ENCODE data around the gene SLC27A5.

SLC27A5 gene

GRCh38 chr19:58516246-58516836 lies 4.5 kb upstream of the SLC27A5 start:
- CTCF ChIA-PET, result interaction anchor here (0.7 kb wide), 1 partner anchor 289 kb away, joined by 3 read pairs; no protein-coding TSS in a partner anchor
- no peak for DNase-seq (ENCODE audit: low spot score)
- peak overlapping the region; percentile 77 for H3K27ac ChIP-seq
- no peak for TF ChIP-seq CTCF (conservative IDR thresholded peaks at IDR 0.05; ENCODE audit: low read depth)
- POLR2A ChIA-PET (ENCODE audit: low non-redundant PET), result no interaction called here

DNA sequence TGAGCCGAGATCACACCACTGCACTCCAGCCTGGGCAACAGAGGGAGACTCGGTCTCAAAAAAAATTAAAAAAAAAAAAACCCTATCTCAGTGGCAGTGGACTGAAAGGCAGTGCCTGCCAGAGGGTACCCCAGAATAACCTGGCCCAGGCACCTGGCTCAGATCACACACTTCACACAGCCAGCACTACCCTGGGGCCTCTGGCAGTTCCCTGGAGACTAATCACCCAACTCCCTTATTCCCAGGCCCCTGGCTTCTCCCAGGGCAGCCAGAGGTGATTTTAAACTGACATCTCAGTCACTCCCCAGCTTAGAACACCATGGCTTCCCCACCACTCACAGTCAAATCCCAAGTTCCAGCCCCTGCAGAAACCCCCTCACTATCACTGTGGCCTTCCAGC lies 3.5 kb upstream of the SLC27A5 start:
- ChIA-PET POLR2A (ENCODE audit: low non-redundant PET) (interaction anchor here (0.5 kb wide), 1 partner anchor 26 kb away, joined by 4 read pairs; no protein-coding TSS in a partner anchor), CTCF (no interaction called here)
- TF ChIP-seq CTCF (conservative IDR thresholded peaks at IDR 0.05; ENCODE audit: low read depth), result no peak
- peak overlapping the region; percentile 77 for H3K27ac ChIP-seq
- DNase-seq (ENCODE audit: low spot score), result no peak

- TF ChIP-seq CTCF (conservative IDR thresholded peaks at IDR 0.05; ENCODE audit: low read depth), result no peak
- ChIA-PET CTCF (interaction anchor here (0.6 to 0.7 kb wide), 5 partner anchors 14 to 293 kb away, joined by 3 to 4 read pairs (median 3); partner anchors contain the start of gene TRIM28), POLR2A (ENCODE audit: low non-redundant PET) (interaction anchor here (0.9 to 1.7 kb wide), 2 partner anchors 14 to 40 kb away, joined by 3 to 5 read pairs; partner anchors contain the start of gene CHMP2A)
- DNase-seq (ENCODE audit: low spot score), result no peak
- H3K27ac ChIP-seq, result peak overlapping the region; percentile 77
Observed at GRCh38 chr19:58514564-58515022, 2.8 kb upstream of the SLC27A5 start.

DNA sequence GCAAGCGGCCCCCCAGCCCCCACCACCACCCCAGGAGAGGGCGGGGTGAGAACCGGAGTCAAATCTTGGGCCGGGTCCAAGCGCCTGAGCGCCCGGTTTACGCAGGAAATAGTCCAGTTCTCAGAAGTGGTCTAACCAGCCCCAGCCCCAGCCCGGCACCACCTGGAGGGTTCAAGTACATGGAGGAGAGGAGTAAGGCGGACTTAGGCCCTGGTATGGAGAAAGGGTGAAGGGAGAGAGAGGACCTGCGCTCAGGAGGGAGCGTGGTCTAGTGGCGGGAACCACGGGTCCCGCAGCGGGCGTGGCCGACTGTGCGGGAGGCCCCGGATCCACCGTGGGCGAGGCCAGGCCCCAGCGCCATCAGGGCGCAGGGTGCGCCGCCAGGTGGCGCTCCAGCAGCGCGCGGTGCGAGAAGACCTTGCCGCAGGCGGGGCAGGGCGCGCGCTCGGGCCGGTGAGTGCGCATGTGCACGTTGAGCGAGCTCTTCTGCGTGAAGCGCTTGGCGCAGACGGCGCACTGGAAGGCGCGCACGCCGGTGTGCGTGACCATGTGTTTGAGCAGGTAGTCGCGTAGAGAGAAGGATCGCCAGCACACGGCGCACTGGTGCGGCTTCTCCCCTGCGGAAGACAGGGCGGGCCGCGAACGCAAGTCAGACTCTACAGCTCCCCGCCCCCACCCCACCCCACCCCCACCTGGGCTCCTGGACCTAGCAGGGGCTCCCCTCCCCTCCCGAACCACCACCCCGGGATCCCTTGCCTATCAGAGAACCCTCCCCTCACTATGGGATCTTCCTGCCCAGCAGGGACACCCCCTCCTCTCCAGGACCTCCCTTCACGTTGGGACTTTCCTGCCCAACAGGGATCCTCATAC lies 2.1 kb upstream of the SLC27A5 start:
- H3K27ac ChIP-seq, result peak overlapping the region; percentile 77
- CTCF ChIA-PET, result interaction anchor here (0.6 to 0.7 kb wide), 6 partner anchors 14 to 292 kb away, joined by 3 to 4 read pairs (median 3); partner anchors contain the start of gene TRIM28
- peak; percentile 76 for DNase-seq (ENCODE audit: low spot score)
- POLR2A ChIA-PET (ENCODE audit: low non-redundant PET), result interaction anchor here (0.6 to 1.7 kb wide), 3 partner anchors 14 to 41 kb away, joined by 3 to 5 read pairs (median 3); partner anchors contain the start of gene CHMP2A
- TF ChIP-seq CTCF (conservative IDR thresholded peaks at IDR 0.05; ENCODE audit: low read depth), result peak; percentile 96

GRCh38 chr19:58513213-58513693 lies 1.5 kb upstream of the SLC27A5 start:
- H3K27ac ChIP-seq, result peak overlapping the region; percentile 77
- no peak for TF ChIP-seq CTCF (conservative IDR thresholded peaks at IDR 0.05; ENCODE audit: low read depth)
- ChIA-PET CTCF (interaction anchor here (0.7 kb wide), 1 partner anchor 61 kb away, joined by 3 read pairs; no protein-coding TSS in a partner anchor), POLR2A (ENCODE audit: low non-redundant PET) (interaction anchor here (0.6 to 1.7 kb wide), 3 partner anchors 13 to 42 kb away, joined by 3 to 5 read pairs (median 3); partner anchors contain the start of gene CHMP2A)
- no peak for DNase-seq (ENCODE audit: low spot score)
